GM13977 (cell line): ENCODE data around the gene ERBB4.

Experiments
- DNase-seq: peaks from one replicate; pipeline ENCODE4 v3.0.0; 2012; ENCODE audit warnings: low spot score
- in situ Hi-C: fragments of 300-500 bp; cut with MboI; formaldehyde crosslinking; loops from one replicate; pipeline ENCODE4 v1.12.0; 2022; ENCODE audit warnings: low sequenced_read_pairs, low pct_unique_long_range_greater_than_20kb, mixed read lengths, inconsistent platforms; ENCODE audit not compliant: unreplicated experiment
- TF ChIP-seq, protein P1 (sequence below): IDR thresholded peaks from 2 replicates; pipeline ENCODE4 v1.5.1; 2012; ENCODE audit warnings: mild to moderate bottlenecking, control low read depth; ENCODE audit not compliant: insufficient read depth; ENCODE audit errors: extremely low read depth, missing control alignments

Gene ERBB4

DNA sequence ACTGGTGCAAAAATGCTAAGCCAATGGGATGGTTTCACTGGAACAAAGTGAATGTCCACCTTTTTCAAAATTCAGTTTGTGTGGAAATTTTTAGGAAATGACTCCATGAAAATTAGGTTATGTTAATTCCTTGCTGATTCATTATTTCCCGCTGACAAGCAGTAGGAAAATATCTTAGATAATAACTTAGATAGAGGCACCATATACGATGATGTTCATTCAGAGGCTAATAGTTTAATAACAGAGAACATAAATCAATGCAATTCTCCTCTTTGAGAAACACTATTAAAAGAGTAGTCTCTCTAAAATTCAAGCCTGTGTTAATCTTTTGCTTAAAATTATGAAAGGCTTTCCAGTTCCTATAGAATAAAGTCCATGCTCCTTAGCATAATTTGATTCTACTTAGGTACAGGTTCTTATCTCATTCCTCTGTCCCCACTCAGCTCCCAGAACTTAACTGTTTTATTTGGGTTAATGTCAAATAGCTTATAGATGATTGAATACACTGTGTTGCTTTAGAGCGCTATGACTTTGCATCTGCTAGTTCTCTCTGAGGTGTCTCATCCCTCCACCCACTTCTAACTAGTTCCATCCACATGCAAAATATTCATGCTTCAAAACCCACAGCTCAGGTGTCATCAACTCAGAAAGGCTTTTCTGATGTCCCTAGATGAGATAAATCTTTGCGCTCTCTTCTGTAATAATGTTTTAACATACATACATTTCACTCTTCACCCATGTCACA, 503.6 kb downstream of the ERBB4 start:
- no peak for DNase-seq
- TF ChIP-seq, protein P1, sequence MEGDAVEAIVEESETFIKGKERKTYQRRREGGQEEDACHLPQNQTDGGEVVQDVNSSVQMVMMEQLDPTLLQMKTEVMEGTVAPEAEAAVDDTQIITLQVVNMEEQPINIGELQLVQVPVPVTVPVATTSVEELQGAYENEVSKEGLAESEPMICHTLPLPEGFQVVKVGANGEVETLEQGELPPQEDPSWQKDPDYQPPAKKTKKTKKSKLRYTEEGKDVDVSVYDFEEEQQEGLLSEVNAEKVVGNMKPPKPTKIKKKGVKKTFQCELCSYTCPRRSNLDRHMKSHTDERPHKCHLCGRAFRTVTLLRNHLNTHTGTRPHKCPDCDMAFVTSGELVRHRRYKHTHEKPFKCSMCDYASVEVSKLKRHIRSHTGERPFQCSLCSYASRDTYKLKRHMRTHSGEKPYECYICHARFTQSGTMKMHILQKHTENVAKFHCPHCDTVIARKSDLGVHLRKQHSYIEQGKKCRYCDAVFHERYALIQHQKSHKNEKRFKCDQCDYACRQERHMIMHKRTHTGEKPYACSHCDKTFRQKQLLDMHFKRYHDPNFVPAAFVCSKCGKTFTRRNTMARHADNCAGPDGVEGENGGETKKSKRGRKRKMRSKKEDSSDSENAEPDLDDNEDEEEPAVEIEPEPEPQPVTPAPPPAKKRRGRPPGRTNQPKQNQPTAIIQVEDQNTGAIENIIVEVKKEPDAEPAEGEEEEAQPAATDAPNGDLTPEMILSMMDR, result no peak
- in situ Hi-C loops, result no loop called here

- no peak for DNase-seq
- in situ Hi-C loops, result no loop called here
- TF ChIP-seq, protein P1, result no peak
Measured at GRCh38 chr2:212033888-212034287, 504.7 kb downstream of the ERBB4 start.

GRCh38 chr2:212032536-212033219, 505.9 kb downstream of the ERBB4 start:
- in situ Hi-C loops, result no loop called here
- TF ChIP-seq, protein P1, result no peak

DNA sequence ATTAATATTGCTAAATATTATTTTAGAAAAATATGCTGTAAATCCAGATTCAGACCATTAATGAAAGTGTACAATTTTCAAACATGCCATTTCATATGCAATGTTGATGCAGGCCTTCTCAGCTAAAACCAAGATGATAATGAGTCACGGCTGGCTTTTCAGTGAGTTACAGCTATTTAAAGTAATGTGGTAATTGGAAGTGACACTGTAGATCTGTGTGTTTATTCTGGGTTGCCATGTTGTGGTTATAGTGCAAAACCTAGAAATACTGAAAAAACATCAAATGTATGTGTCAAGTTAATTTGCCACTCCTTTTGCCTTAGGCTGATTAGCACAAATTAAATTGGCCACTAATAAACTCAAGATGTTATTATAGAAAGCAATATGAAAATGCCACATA, 506.6 kb downstream of the ERBB4 start:
- DNase-seq, result no peak
- in situ Hi-C loops, result no loop called here
- TF ChIP-seq, protein P1, result no peak

More at GRCh38 chr2:212032536-212033219, 505.9 kb downstream of the ERBB4 start:
- DNase-seq, result no peak

GRCh38 chr2:212030709-212031108, 507.9 kb downstream of the ERBB4 start:
- in situ Hi-C loops, result no loop called here
- TF ChIP-seq, protein P1, result no peak
- DNase-seq, result no peak

- in situ Hi-C loops, result no loop called here
Measured at GRCh38 chr2:212028798-212029394, 509.7 kb downstream of the ERBB4 start.

More at GRCh38 chr2:212028798-212029394, 509.7 kb downstream of the ERBB4 start:
- no peak for DNase-seq
- TF ChIP-seq, protein P1, result no peak
